Measurements from ENCODE around the gene CEP68.

The CEP68 gene

GRCh38 chr2:65134158-65134557, 77.9 kb downstream of the CEP68 start:
- DNase-seq = no peak

GRCh38 chr2:65136253-65136652, 80.0 kb downstream of the CEP68 start:
- DNase-seq = no peak

Measured in stimulated activated CD4-positive, alpha-beta T cell treated with anti-CD3 and anti-CD28 coated beads, Interleukin-15, amount 100 ng/mL, for 24 hours (primary cell).